HepG2 (cell line): ENCODE measurements around the gene SPACDR. TPM values are rescaled to one million over a fixed set of nuclear protein-coding genes. Genes with fewer than 3 reads are reported as not detected.
A peak's percentile ranks its signal among the peaks of the same experiment; 100 is the strongest.

Experiments used
- ATAC-seq: fragments of 200-7000 bp; cut with Tn5 transposase; 3 replicates; pipeline ENCODE4 v1.9.1; 2020; ENCODE audit warnings: mild to moderate bottlenecking, moderate library complexity
- BruUV-seq: library from RNA; stranded (reverse); fragments of 400-500 nt; replicated peaks from 2 replicates; lab custom pipeline; 2021; lab: Mats Ljungman, UMichigan
- CTCF ChIA-PET: fragments of 300-600 bp; formaldehyde crosslinking; extraction: SDS; loops from one replicate; lab custom pipeline; 2021; ENCODE audit warnings: low total read pairs, inconsistent platforms, low intra/inter-chr PET ratio; lab: Yijun Ruan, JAX
- POLR2A ChIA-PET: fragments of 350-600 bp; sonication (Branson Sonifier 250); formaldehyde crosslinking; loops from one replicate; lab custom pipeline; 2020; ENCODE audit warnings: antibody characterized with exemption, inconsistent platforms; lab: Yijun Ruan, JAX
- DNase-seq: peaks from one replicate; pipeline ENCODE4 v3.0.0-alpha.2; 2015; ENCODE audit warnings: low spot score
- FAIRE-seq: peaks from 3 replicates; lab custom pipeline; 2011; peaks lifted over from hg19 to GRCh38; lab: Jason Lieb, UNC
- H2AFZ ChIP-seq: one replicate; pipeline ENCODE4 v1.6.1; 2011; ENCODE audit warnings: low read length, inconsistent platforms
- H3K27ac ChIP-seq: fragments of 300-600 bp; 3 replicates; pipeline ENCODE4 v1.8.0; 2011; ENCODE audit warnings: mixed run types, mild to moderate bottlenecking, mixed read lengths, low read length, inconsistent platforms; ENCODE audit not compliant: insufficient read depth; ENCODE audit errors: extremely low read length
- H3K27me3 ChIP-seq, 2 experiments: fragments of 200-600 bp in 1 of 2; 2 replicates in 1 of 2; 3 replicates in 1 of 2; pipeline versions ENCODE4 v1.6.0 to v1.8.0; 2011; ENCODE audit warnings: low read length in 2 of 2, mild to moderate bottlenecking in 2 of 2, moderate library complexity in 2 of 2, inconsistent platforms in 1 of 2; ENCODE audit not compliant: insufficient read depth in 2 of 2, control insufficient read depth in 1 of 2
- H3K36me3 ChIP-seq, 2 experiments: fragments of 200-600 bp in 1 of 2; replicated peaks in 1 of 2; 2 replicates in 1 of 2; 3 replicates in 1 of 2; pipeline versions ENCODE4 v1.5.1 to v1.8.0; 2011; ENCODE audit warnings: low read length in 2 of 2, inconsistent platforms in 1 of 2; ENCODE audit not compliant: insufficient read depth in 2 of 2, control insufficient read depth in 1 of 2
- H3K4me1 ChIP-seq: 2 replicates; pipeline ENCODE4 v1.5.1; 2012; ENCODE audit warnings: low read length, inconsistent platforms; ENCODE audit not compliant: insufficient read depth
- H3K4me2 ChIP-seq: 2 replicates; pipeline ENCODE4 v1.6.0; 2011; ENCODE audit warnings: low read depth, low read length, inconsistent platforms
- H3K4me3 ChIP-seq, 3 experiments: fragments of 200-600 bp in 1 of 3; sonication (generic), shearing (Covaris generic) in 1 of 3; replicated peaks in 1 of 3; 2 replicates each; pipeline ENCODE4 v1.5.1; 2011 to 2016; ENCODE audit warnings: low read length in 3 of 3, inconsistent platforms in 2 of 3, low read depth in 2 of 3, mild to moderate bottlenecking in 2 of 3, control low read depth in 1 of 3, mixed read lengths in 1 of 3; ENCODE audit not compliant: insufficient read depth in 1 of 3
- H3K79me2 ChIP-seq: one replicate; pipeline ENCODE4 v1.6.1; 2011; ENCODE audit warnings: low read length, inconsistent platforms; ENCODE audit not compliant: insufficient read depth
- H3K9ac ChIP-seq: 2 replicates; pipeline ENCODE4 v1.6.0; 2011; ENCODE audit warnings: mild to moderate bottlenecking, low read depth, low read length, inconsistent platforms; ENCODE audit not compliant: insufficient read depth
- H3K9me3 ChIP-seq: 2 replicates; pipeline ENCODE4 v1.5.1; 2012; ENCODE audit warnings: mild to moderate bottlenecking, low read length
- H4K20me1 ChIP-seq: 2 replicates; pipeline ENCODE4 v1.6.0; 2011; ENCODE audit warnings: inconsistent platforms, mild to moderate bottlenecking, low read length, moderate library complexity; ENCODE audit not compliant: insufficient read depth
- AKAP8 ChIP-seq: sonication (generic); formaldehyde crosslinking; IDR thresholded peaks from 2 replicates; pipeline ENCODE4 v1.5.1; 2020; ENCODE audit warnings: mild to moderate bottlenecking, missing genetic modification reagents
- BORCS8-MEF2B ChIP-seq: sonication (generic); formaldehyde crosslinking; IDR thresholded peaks from 2 replicates; pipeline ENCODE4 v1.8.0; 2022; ENCODE audit warnings: mild to moderate bottlenecking, missing genetic modification reagents
- MAFF ChIP-seq: IDR thresholded peaks from 2 replicates; pipeline ENCODE4 v1.6.1; 2011; ENCODE audit warnings: low read depth, low read length, improper control_type of control experiment
- RBFOX2 ChIP-seq: fragments of 200-400 bp; formaldehyde crosslinking; IDR thresholded peaks from 2 replicates; pipeline ENCODE4 v1.6.1; 2017; ENCODE audit warnings: low read depth, mild to moderate bottlenecking, low read length
- WGBS: methylation state at CpG from one replicate; pipeline ENCODE4 v1.1.6; 2017; ENCODE audit warnings: low lambda C conversion rate; 5-methylcytosine and 5-hydroxymethylcytosine counted together
- in situ Hi-C: cut with HindIII; loops from 2 replicates; pipeline ENCODE4 v1.10.0; 2017; ENCODE audit warnings: low pct_unique_long_range_greater_than_20kb; ENCODE audit not compliant: extremely low pct_ligation_motif_present
- intact Hi-C: fragments of 100-400 bp; cut with micrococcal nuclease; formaldehyde crosslinking; loops from one replicate; pipeline ENCODE4 v1.10.0; 2022; ENCODE audit not compliant: unreplicated experiment
- polyA plus RNA-seq, 8 experiments: library from polyadenylated mRNA; depleted of rRNA in 3 of 8; stranded (reverse) in 7 of 8; unstranded in 1 of 8; fragments of >200 nt; fragmentation: Illumina TruSeq in 4 of 8; extraction: Trizol in 4 of 8; gene quantifications; 2 replicates each; pipeline versions ENCODE4 v1.2.1 to v1.2.3, GENCODE V29; 2011 to 2016; ENCODE audit warnings: low read depth in 4 of 8, missing spikeins in 1 of 8, mixed read lengths in 1 of 8; ENCODE audit not compliant: insufficient read depth in 1 of 8
- total RNA-seq, 5 experiments: library from RNA; depleted of rRNA; stranded (reverse); fragments of >200 nt; fragmentation: Illumina TruSeq; extraction: Trizol; gene quantifications; 2 replicates each; pipeline ENCODE4 v1.2.3, GENCODE V29; 2016; ENCODE audit warnings: low read depth in 1 of 5
- TF ChIP-seq, protein P1 (sequence below): sonication (generic); formaldehyde crosslinking; conservative IDR thresholded peaks from 2 replicates; pipeline ENCODE4 v1.4.0; 2020; ENCODE audit warnings: missing genetic modification reagents
- TF ChIP-seq, protein P2 (sequence below): sonication (generic); formaldehyde crosslinking; IDR thresholded peaks from 2 replicates; pipeline ENCODE4 v1.5.1; 2020; ENCODE audit warnings: mild to moderate bottlenecking, missing genetic modification reagents

SPACDR gene
- total and polyA plus RNA-seq, 2 of the 13 experiments (the other 11 are each of a cell fraction or from before 2014, with no cell fraction given) = 0.41 TPM; not detected in 1

DNA sequence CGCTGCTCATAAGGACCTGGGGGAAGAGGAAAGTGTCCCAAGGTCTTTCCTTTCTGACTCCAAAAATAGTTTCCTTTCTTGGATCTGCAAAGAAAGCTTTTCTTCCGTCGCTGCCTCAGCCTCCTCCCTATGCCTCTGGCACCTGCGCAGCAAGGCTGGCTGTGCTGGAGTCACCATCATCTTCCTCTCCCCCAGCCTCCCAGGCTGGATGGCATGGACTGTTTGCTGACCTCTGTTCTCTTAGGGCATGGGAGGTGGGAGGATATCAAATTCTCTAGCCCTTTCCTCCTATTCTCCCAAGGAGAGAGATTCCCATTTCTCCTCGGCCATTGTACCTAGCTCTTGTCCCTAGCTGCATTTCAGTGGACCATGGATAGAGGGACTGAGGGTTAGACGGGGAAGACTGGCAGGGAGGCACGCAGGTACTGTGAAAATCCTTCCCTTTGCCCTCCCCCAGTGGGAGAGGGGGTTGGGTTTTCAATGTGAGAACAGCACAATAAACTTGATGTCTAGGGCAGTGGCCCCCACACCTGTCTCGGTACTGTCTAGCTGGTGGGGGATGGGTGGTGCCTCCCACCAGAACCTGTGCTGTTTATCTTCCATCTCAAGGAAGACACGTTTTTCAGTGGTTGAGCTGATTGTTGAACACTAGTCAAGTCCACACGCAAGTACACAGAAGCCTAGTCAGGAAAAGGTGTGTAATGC lies 30.3 kb downstream of the SPACDR start (continued):
- TF ChIP-seq, protein P1, sequence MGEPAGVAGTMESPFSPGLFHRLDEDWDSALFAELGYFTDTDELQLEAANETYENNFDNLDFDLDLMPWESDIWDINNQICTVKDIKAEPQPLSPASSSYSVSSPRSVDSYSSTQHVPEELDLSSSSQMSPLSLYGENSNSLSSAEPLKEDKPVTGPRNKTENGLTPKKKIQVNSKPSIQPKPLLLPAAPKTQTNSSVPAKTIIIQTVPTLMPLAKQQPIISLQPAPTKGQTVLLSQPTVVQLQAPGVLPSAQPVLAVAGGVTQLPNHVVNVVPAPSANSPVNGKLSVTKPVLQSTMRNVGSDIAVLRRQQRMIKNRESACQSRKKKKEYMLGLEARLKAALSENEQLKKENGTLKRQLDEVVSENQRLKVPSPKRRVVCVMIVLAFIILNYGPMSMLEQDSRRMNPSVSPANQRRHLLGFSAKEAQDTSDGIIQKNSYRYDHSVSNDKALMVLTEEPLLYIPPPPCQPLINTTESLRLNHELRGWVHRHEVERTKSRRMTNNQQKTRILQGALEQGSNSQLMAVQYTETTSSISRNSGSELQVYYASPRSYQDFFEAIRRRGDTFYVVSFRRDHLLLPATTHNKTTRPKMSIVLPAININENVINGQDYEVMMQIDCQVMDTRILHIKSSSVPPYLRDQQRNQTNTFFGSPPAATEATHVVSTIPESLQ (CRISPR knock-in tag) = no peak
- TF ChIP-seq AKAP8 (CRISPR knock-in tag) (peak; percentile 32; the same call in 1 of the 2 replicates), BORCS8-MEF2B (CRISPR knock-in tag) (no peak)

DNA sequence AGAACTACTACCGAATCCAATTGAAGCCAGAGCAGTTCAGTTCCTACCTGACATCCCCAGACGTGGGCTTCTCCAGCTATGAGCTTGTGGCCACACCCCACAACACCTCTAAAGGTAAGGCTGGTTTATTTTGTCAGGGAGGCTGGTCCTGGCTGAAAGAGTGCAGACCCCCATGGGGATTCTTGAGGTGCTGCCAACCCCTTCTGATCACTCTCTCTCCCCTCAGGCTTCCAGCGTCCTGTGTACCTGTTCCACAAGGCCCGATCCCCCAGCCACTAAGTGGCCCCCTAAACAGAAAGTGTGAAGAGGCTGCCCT lies 30.8 kb downstream of the SPACDR start:
- ChIA-PET CTCF (no interaction called here), POLR2A (interaction anchor here (0.7 to 5.0 kb wide), 2 partner anchors 13 to 22 kb away, joined by 3 to 72 read pairs; no protein-coding TSS in a partner anchor)
- in situ Hi-C loops (no loop called here), intact Hi-C loops (no loop called here)
- Histone ChIP-seq H2AFZ (no peak overlapping the region), H3K36me3 (peaks cover 5 to 30% of the 10 kb centered on the region in 2 experiments), H3K4me3 (no peak overlapping the region), H3K4me1 (peaks cover 66% of the 10 kb centered on the region), H3K4me2 (no peak overlapping the region), H3K79me2 (peaks cover 37% of the 10 kb centered on the region), H3K9me3 (no peaks in the 10 kb centered on the region), H4K20me1 (no peaks in the 10 kb centered on the region; the same call in 1 of the 2 replicates), H3K27ac (no peak overlapping the region), H3K27me3 (no peaks in the 10 kb centered on the region; a peak in 1 of 5 replicates), H3K9ac (no peak overlapping the region)
- DNase-seq = no peak
- BruUV-seq = no TSS peak
- no peak for ATAC-seq
- FAIRE-seq = no peak
- WGBS = 96% methylated on average over 4 of the region's 4 CpGs
- no peak for TF ChIP-seq MAFF
- TF ChIP-seq RBFOX2 = peak; percentile 39; the same call in 1 of the 2 replicates
- TF ChIP-seq, protein P2, sequence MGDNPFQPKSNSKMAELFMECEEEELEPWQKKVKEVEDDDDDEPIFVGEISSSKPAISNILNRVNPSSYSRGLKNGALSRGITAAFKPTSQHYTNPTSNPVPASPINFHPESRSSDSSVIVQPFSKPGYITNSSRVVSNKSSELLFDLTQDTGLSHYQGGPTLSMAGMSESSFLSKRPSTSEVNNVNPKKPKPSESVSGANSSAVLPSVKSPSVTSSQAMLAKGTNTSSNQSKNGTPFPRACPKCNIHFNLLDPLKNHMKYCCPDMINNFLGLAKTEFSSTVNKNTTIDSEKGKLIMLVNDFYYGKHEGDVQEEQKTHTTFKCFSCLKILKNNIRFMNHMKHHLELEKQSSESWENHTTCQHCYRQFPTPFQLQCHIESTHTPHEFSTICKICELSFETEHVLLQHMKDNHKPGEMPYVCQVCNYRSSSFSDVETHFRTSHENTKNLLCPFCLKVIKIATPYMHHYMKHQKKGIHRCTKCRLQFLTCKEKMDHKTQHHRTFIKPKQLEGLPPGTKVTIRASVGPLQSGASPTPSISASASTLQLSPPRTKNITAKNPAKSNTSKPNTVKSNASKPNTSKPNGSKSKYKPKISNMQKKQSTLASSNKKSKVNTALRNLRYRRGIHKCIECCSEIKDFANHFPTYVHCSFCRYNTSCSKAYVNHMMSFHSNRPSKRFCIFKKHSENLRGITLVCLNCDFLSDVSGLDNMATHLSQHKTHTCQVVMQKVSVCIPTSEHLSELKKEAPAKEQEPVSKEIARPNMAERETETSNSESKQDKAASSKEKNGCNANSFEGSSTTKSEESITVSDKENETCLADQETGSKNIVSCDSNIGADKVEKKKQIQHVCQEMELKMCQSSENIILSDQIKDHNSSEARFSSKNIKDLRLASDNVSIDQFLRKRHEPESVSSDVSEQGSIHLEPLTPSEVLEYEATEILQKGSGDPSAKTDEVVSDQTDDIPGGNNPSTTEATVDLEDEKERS (CRISPR knock-in tag) = no peak
